GM23248 (cell line): ENCODE results near the gene PTPRN2.

ENCODE experiments used
- EZH2 ChIP-seq: fragments of 200-600 bp; sonication (generic); IDR thresholded peaks from 2 replicates; pipeline ENCODE4 v1.6.1; 2018; ENCODE audit warnings: antibody characterized with exemption, mild to moderate bottlenecking; ENCODE audit not compliant: insufficient read depth, poor library complexity, severe bottlenecking
- EZH2phosphoT487 ChIP-seq: fragments of 200-600 bp; sonication (generic); IDR thresholded peaks from 2 replicates; pipeline ENCODE4 v1.6.1; 2018; ENCODE audit warnings: antibody characterized with exemption, moderate library complexity, mild to moderate bottlenecking, low read depth; ENCODE audit not compliant: insufficient read depth

GRCh38 chr7:157633465-157634185 lies 954.0 kb downstream of the PTPRN2 start:
- TF ChIP-seq EZH2 (no peak), EZH2phosphoT487 (no peak)
